SJSA1 (cell line): Measurements from ENCODE around the gene CBR1. TPM values are rescaled to one million over a fixed set of nuclear protein-coding genes. Genes with fewer than 3 reads are reported as not detected.
"Not testable (repeated sequence)": the region's sequence is repeated elsewhere in the genome, so short reads cannot be mapped to it uniquely, and the experiment has no call there.

Experiments
- DNase-seq, 2 experiments: peaks; one replicate each; pipeline ENCODE4 v3.0.0-alpha.2; 2015 to 2020; ENCODE audit warnings: low spot score in 2 of 2, low read depth in 1 of 2
- H3K27ac ChIP-seq: fragments of 250-450 bp; sonication (Bioruptor Pico); 2 replicates; pipeline ENCODE4 v1.5.1; 2020; ENCODE audit warnings: mild to moderate bottlenecking, moderate library complexity
- H3K27me3 ChIP-seq: fragments of 250-450 bp; sonication (Bioruptor Pico); replicated peaks from 2 replicates; pipeline ENCODE4 v1.5.1; 2020; ENCODE audit warnings: mild to moderate bottlenecking, moderate library complexity
- H3K36me3 ChIP-seq: fragments of 250-450 bp; sonication (Bioruptor Pico); 2 replicates; pipeline ENCODE4 v1.5.1; 2020; ENCODE audit warnings: mild to moderate bottlenecking
- H3K4me1 ChIP-seq: fragments of 250-450 bp; sonication (Bioruptor Pico); replicated peaks from 2 replicates; pipeline ENCODE4 v1.6.1; 2021; ENCODE audit warnings: mild to moderate bottlenecking
- H3K4me3 ChIP-seq: fragments of 250-450 bp; sonication (Bioruptor Pico); 2 replicates; pipeline ENCODE4 v1.5.1; 2020; ENCODE audit warnings: mild to moderate bottlenecking
- H3K9me3 ChIP-seq: fragments of 250-450 bp; sonication (Bioruptor Pico); replicated peaks from 2 replicates; pipeline ENCODE4 v1.5.1; 2020; ENCODE audit warnings: mild to moderate bottlenecking
- total RNA-seq: library from RNA; depleted of rRNA; stranded (reverse); fragments of >200 nt; shearing (Covaris generic); gene quantifications from 2 replicates; pipeline ENCODE4 v1.2.3, GENCODE V29; 2014

Gene CBR1
- total RNA-seq, 1 experiment from 2014 or later, result 105 TPM

- Histone ChIP-seq H3K9me3 (no peaks in the 10 kb centered on the region), H3K36me3 (peaks cover 2% of the 10 kb centered on the region; the same call in 1 of the 2 replicates), H3K4me1 (peaks cover 16% of the 10 kb centered on the region), H3K27ac (no peak overlapping the region), H3K4me3 (no peak overlapping the region), H3K27me3 (no peaks in the 10 kb centered on the region)
- no peak for DNase-seq
These were observed 9.3 kb downstream of the CBR1 start for GRCh38 chr21:36079010-36079649.

DNA sequence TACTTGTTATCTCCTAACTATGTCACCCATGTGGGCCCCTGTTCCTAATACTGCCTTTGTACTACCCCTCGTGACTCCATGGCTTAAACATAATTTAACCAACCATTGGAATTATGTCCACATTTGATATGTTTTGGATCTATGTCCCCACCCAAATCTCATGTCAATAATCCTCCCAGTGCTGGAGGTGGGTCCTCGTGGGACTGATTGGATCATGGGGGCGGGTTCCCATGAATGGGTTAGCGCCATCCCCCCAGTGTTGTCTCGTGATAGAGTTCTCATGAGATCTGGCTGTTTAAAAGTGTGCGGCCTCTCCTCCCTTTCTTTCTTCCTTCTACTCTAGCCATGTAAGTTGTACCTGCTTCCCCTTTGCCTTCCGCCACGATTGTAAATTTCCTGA lies 9.8 kb downstream of the CBR1 start:
- no peak overlapping the region for H3K27ac ChIP-seq
- H3K9me3 ChIP-seq, result no peaks in the 10 kb centered on the region
- H3K27me3 ChIP-seq, result no peaks in the 10 kb centered on the region
- DNase-seq, result no peak
- H3K4me3 ChIP-seq, result no peak overlapping the region
- peaks cover 16% of the 10 kb centered on the region for H3K4me1 ChIP-seq
- peaks cover 2% of the 10 kb centered on the region; the same call in 1 of the 2 replicates for H3K36me3 ChIP-seq

DNA sequence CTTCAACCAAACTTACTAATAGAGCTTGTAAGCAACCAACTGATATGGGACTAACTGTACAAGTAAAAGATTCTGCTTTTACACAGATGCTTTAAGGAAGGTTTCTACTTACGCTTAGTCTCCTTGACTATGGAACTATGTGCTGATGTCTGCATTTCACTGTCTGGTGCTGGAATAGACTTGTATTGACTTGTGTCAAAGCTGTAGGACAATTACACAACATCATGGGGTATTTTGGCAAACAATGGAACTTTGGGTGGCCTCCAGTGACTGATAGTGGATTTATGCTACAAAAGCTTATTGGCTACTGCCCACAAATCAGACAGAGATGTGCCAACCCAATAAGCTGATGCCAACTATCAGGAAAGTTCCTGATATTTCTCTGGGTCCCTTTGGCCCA lies 10.6 kb downstream of the CBR1 start:
- Histone ChIP-seq H3K9me3 (no peaks in the 10 kb centered on the region), H3K4me1 (peaks cover 16% of the 10 kb centered on the region)
- DNase-seq, result peak in 1 of 2 experiments; percentile 22

GRCh38 chr21:36082237-36082664 lies 12.4 kb downstream of the CBR1 start:
- peak in 1 of 2 experiments; percentile 56 for DNase-seq
- no peak overlapping the region for H3K4me3 ChIP-seq
- no peaks in the 10 kb centered on the region for H3K36me3 ChIP-seq
- H3K4me1 ChIP-seq, result peaks cover 16% of the 10 kb centered on the region
- H3K27ac ChIP-seq, result no peak overlapping the region
- H3K27me3 ChIP-seq, result no peaks in the 10 kb centered on the region
- H3K9me3 ChIP-seq, result no peaks in the 10 kb centered on the region

More for the DNA sequence above, 10.6 kb downstream of the CBR1 start:
- Histone ChIP-seq H3K36me3 (no peaks in the 10 kb centered on the region), H3K4me3 (no peak overlapping the region), H3K27ac (no peak overlapping the region), H3K27me3 (no peaks in the 10 kb centered on the region)

DNA sequence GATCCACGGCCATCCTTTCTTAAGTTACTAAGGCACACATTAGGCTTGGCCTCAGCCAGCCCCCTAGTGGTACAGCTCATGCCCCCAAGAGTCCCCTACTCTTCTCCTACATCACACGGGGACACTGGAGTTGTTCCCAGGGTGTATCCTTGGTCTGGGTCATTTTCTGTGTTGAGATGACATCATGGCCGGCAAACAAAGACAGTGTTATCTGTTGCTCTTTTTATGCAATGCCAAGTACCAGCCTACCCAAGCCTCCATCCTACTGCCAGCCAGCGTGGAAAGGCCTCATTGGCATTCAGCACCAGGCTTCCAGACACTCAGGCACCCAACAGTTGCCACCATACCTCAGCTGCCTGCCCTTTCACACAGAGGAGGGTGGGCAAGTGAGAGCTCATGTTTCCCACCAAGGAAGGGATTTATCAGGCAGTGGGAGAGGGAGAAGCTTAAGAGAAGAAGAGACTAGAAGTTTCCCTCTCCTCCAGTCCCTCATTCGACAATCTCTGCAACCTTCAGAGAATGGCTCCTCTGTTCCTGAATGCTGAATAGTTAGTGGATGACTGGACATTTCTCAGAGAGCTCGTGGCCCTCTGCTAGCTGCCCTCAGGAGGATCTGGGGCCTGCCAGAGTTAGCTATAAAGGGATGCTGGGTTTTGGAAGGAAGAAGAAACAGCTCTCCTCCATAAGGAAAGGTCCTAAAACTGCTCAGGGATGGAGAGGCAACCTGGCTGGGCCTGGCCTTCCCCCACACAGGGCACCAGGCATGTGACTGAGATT lies 17.7 kb downstream of the CBR1 start:
- Histone ChIP-seq H3K27ac (no peak overlapping the region), H3K9me3 (no peaks in the 10 kb centered on the region), H3K4me3 (no peak overlapping the region), H3K27me3 (no peaks in the 10 kb centered on the region), H3K36me3 (no peaks in the 10 kb centered on the region), H3K4me1 (peaks cover 3% of the 10 kb centered on the region)
- no peak for DNase-seq

- Histone ChIP-seq H3K9me3 (peaks cover 7% of the 10 kb centered on the region), H3K4me1 (no peaks in the 10 kb centered on the region), H3K36me3 (no peaks in the 10 kb centered on the region), H3K4me3 (no peak overlapping the region), H3K27ac (no peak overlapping the region), H3K27me3 (no peaks in the 10 kb centered on the region)
- DNase-seq, result no peak
These were observed 20.1 kb downstream of the CBR1 start for GRCh38 chr21:36089946-36090345.

- DNase-seq, result no peak
- Histone ChIP-seq H3K4me3 (no peak overlapping the region), H3K4me1 (peaks cover 12% of the 10 kb centered on the region), H3K27ac (no peak overlapping the region), H3K9me3 (peaks cover 7% of the 10 kb centered on the region), H3K36me3 (no peaks in the 10 kb centered on the region), H3K27me3 (no peaks in the 10 kb centered on the region)
These were observed 22.9 kb downstream of the CBR1 start for GRCh38 chr21:36092681-36093080.

DNA sequence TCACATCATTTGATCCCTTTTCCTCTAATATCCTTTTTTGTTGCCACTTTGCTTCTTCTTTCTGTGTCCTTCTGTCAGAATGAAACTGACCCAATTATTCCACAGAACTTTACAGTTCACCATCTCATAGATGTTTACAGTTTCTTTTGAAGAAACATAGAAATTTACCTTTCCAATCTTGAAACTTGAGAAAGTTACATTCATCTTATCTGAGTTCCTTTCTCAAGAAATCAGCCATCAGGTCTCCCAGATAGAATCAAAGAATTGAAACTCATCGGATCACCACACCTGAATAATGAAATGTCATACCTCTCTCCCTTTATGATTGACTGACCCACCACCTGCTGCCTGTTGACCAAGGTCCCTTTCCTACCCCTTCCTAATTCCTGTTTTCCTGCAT lies 23.7 kb downstream of the CBR1 start:
- no peak overlapping the region for H3K4me3 ChIP-seq
- H3K36me3 ChIP-seq, result no peaks in the 10 kb centered on the region
- H3K4me1 ChIP-seq, result peaks cover 18% of the 10 kb centered on the region
- H3K9me3 ChIP-seq, result peaks cover 7% of the 10 kb centered on the region
- no peak overlapping the region for H3K27ac ChIP-seq
- H3K27me3 ChIP-seq, result no peaks in the 10 kb centered on the region
- DNase-seq, result no peak

DNA sequence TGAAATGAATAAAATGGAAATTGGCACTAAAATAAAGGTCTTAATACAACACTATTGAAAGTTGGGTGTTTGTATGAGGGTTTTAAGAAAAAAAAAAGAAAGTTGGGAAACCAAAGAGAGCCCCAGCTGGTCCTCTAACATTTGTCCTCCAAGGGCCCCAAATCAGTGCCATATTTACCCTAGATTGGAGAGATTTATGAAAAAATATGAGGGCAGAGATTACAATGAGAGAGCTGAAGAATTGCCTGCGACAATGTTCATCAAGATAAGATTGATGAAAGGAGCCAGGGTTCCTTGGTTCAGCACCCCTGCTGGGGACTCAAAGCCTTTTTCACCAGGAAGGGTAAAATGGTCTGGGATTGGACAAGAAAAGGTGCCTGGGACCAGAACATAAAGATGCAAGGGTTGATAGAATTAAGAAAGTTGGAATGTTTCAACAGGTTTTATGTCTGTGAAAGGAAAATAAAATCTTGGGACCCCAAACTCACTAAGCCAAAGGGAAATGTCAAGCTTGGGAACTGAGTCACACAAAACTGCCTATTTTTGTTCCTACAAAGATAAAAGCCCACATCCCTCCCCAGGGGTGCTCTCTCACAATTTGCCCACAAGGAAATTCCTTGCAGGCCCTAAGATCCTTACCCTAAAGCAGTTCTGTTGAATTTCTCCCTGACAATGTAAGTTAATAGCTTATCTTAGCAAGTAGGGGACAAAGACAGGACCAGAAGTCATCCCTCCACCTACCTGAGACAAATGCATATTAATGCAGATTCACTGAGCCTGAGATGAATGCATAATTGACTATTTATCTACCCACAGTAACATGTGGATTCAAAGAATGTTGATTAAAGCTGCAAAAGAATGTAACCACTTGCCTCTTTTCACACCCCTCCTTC lies 26.8 kb downstream of the CBR1 start:
- Histone ChIP-seq H3K4me1 (peaks cover 18% of the 10 kb centered on the region), H3K27me3 (no peaks in the 10 kb centered on the region), H3K4me3 (no peak overlapping the region), H3K9me3 (peaks cover 7% of the 10 kb centered on the region), H3K27ac (no peak overlapping the region), H3K36me3 (no peaks in the 10 kb centered on the region)
- no peak for DNase-seq

DNA sequence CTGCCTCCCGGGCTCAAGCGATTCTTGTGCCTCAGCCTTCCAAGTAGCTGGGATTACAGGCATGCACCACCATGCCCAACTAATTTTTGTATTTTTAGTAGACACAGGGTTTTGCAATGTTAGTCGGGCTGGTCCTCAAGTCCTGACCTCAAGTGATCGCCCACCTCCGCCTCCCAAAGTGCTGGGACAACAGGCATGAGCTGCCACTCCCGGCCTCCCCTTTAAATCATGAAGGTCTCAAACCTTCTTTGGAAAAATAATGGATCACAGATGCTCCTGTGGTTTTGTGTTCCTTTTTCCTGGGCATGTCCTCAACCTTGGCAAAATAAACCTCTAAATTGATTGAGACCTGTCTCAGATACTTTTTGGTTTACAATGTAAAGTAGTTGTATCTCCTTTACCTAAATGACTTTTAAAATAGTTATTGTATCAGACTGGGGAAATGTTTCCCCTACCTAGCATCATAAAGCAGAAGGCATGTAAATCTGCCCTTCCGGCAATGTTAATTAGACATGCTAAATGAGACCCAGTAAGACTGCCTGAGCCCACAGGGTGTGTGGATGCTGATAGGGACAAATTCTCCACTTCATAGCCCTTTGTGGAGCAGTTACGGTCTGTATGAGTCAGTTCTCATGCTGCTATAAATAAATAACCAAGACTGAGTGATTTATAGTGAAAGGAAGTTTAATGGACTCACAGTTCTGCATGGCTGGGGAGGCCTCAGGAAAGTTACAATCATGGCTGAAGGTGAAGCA lies 27.8 kb downstream of the CBR1 start:
- Histone ChIP-seq H3K36me3 (no peaks in the 10 kb centered on the region), H3K27ac (no peak overlapping the region), H3K9me3 (peaks cover 7% of the 10 kb centered on the region), H3K4me3 (no peak overlapping the region), H3K27me3 (no peaks in the 10 kb centered on the region), H3K4me1 (peaks cover 18% of the 10 kb centered on the region)
- DNase-seq, result peak in 1 of 2 experiments; percentile 19

DNA sequence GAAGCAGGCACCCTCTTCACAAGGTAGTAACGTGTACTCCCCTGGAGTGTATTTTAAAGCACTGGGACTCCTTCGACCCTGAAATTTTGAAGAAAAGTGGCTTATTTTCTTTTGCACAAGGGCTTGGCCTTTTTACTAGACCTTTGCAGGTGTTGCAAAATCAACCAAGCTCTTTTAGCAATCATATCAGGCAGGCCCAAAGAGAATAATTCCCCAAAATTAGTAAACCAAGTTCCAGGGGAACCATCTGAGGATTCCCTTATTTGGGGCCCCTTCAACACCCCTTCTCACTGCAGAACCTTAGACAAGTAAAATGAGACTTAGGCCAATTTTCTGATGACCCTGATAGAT lies 28.3 kb downstream of the CBR1 start:
- Histone ChIP-seq H3K27me3 (no peaks in the 10 kb centered on the region), H3K9me3 (peaks cover 7% of the 10 kb centered on the region)

GRCh38 chr21:36099000-36099399 lies 29.2 kb downstream of the CBR1 start:
- H3K27me3 ChIP-seq, result no peaks in the 10 kb centered on the region
- DNase-seq, result no peak
- H3K36me3 ChIP-seq, result no peaks in the 10 kb centered on the region
- no peak overlapping the region for H3K4me3 ChIP-seq
- no peak overlapping the region for H3K27ac ChIP-seq
- peaks cover 2% of the 10 kb centered on the region for H3K9me3 ChIP-seq
- peaks cover 27% of the 10 kb centered on the region for H3K4me1 ChIP-seq

More for the DNA sequence above, 28.3 kb downstream of the CBR1 start:
- no peak overlapping the region for H3K27ac ChIP-seq
- no peak for DNase-seq
- H3K4me3 ChIP-seq, result no peak overlapping the region
- no peaks in the 10 kb centered on the region for H3K36me3 ChIP-seq
- H3K4me1 ChIP-seq, result peaks cover 18% of the 10 kb centered on the region

DNA sequence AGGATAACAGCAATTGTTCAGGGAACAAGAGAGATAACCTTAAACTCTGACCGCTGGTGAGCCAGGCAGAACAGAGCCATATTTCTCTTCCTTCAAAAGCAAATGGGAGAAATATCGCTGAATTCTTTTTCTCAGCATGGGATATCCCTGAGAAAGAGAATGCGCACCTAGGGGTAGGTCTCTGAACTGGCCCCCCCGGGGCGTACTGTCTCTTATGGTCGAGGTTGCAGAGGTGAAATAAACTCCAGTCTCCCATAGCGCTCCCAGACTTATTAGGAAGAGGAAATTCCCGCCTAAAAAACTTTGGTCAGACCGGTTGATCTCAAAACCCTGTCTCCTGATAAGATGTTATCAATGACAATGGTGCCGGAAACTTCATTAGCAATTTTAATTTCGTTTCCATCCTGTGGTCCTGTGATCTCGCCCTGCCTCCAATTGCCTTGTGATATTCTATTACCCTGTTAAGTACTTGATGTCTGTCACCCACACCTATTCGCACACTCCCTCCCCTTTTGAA lies 29.9 kb downstream of the CBR1 start:
- not testable (repeated sequence) for H3K4me3 ChIP-seq, H3K27ac ChIP-seq, DNase-seq, H3K36me3 ChIP-seq, H3K9me3 ChIP-seq, H3K27me3 ChIP-seq
- peaks cover 32% of the 10 kb centered on the region for H3K4me1 ChIP-seq
